ENCODE data around the gene FXYD5.
A peak's percentile ranks its signal among the peaks of the same experiment; 100 is the strongest.

FXYD5 gene

DNA sequence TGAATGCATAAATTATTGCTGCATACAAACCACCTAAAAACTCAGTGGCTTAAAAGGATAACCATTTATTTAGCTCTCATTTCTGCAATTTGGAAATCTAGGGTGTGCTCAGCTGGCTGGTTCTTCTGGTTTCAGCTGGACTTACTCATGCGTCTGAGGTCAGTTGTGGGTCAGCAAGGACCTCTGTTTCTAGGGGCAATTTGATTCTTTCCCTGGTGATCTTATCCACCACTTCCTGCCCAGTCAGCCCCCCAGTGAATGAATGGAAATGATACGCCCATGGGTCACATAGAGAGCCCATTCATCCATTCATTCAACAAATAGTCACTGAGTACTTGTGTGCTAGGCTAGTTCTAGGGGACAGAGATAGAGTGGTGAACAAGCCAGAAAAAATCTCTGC lies 9.9 kb downstream of the FXYD5 start:
- no peak for DNase-seq (ENCODE audit: low spot score)
- in situ Hi-C loops (cut with MboI; ENCODE audit: low sequenced_read_pairs, unreplicated experiment) = no loop called here
- TF ChIP-seq, protein P1, sequence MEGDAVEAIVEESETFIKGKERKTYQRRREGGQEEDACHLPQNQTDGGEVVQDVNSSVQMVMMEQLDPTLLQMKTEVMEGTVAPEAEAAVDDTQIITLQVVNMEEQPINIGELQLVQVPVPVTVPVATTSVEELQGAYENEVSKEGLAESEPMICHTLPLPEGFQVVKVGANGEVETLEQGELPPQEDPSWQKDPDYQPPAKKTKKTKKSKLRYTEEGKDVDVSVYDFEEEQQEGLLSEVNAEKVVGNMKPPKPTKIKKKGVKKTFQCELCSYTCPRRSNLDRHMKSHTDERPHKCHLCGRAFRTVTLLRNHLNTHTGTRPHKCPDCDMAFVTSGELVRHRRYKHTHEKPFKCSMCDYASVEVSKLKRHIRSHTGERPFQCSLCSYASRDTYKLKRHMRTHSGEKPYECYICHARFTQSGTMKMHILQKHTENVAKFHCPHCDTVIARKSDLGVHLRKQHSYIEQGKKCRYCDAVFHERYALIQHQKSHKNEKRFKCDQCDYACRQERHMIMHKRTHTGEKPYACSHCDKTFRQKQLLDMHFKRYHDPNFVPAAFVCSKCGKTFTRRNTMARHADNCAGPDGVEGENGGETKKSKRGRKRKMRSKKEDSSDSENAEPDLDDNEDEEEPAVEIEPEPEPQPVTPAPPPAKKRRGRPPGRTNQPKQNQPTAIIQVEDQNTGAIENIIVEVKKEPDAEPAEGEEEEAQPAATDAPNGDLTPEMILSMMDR (IDR thresholded peaks at IDR 0.05; ENCODE audit: borderline replicate concordance, control extremely low read depth, extremely low read depth, insufficient read depth, missing control alignments) = no peak

DNA sequence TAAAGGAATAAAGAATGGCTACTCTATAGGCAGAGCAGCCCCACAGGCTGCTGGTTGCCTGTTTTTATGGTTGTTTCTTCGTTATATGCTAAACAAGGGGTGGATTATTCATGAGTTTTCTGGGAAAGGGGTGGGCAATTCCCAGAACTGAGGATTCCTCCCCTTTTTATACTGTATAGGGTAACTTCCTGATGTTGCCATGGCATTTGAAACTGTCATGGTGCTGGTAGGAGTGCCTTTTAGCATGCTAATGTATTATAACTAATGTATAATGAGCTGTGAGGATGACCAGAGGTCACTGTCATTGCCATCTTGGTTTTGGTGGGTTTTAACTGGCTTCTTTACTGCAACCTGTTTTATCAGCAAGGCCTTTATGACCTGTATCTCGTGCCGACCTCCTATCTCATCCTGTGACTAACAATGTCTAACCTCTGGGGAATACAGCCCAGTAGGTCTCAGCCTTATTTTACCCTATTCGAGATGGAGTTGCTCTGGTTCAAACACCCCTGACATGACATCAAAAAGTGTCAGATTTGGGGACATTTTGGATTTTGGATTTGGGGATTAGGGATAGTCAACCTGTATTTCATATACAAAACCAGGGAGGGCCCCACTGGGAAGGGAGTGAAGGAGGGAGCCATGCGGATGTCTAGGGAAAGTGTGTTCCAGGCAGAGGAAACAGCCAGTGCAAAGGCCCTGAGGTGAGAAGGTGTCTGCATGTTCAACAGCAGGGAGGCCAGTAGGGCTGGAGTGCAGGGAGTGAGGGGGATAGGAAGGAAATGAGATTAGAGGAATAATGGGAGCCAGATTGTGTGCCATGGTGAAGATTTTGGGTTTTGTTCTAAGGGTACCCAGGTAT lies 10.9 kb downstream of the FXYD5 start:
- in situ Hi-C loops (cut with MboI; ENCODE audit: low sequenced_read_pairs, unreplicated experiment) = no loop called here
- TF ChIP-seq, protein P1 (IDR thresholded peaks at IDR 0.05; ENCODE audit: borderline replicate concordance, control extremely low read depth, extremely low read depth, insufficient read depth, missing control alignments) = no peak
- DNase-seq (ENCODE audit: low spot score) = no peak

DNA sequence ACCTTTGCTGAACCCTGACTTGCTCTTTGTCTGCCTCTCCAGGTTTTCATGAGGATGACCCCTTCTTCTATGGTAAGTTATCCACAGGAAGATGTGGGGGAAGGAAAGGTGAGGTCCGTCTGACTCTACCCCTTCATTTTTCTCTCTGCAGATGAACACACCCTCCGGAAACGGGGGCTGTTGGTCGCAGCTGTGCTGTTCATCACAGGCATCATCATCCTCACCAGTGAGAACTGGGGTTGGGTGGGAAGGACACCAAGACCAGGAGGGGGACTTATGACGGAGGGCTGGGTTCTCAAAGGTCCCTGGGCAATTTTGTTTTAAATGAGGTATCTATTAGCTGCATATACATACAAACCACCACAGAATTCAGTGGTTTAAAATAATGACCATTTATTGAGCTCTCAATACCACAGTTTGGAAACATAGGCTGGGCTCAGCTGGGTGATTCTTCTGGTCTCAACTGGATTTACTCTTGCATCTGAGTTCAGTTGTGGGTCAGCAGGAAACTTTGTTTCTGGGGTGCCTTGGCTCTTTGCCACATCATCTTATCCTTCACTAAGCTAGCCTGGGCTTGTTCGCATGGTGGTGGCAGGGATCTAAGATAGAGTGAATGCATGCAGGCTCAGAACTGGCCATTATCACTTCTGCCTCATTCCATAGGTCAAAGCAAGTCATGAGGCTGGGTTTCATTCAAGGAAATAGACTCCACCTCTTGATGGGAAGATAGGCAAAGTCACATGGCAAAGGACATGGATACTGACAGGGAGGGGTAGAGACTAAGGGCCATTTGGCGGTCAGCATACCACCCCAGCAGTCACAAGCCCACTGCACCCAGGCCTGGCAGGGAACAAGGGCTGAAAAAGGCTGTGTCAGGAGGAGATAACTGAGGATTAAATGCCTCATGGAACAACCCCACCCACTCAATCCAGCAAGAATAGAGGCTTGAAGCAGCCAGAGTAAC lies 11.8 kb downstream of the FXYD5 start:
- in situ Hi-C loops (cut with MboI; ENCODE audit: low sequenced_read_pairs, unreplicated experiment) = no loop called here
- TF ChIP-seq, protein P1 (IDR thresholded peaks at IDR 0.05; ENCODE audit: borderline replicate concordance, control extremely low read depth, extremely low read depth, insufficient read depth, missing control alignments) = no peak
- DNase-seq (ENCODE audit: low spot score) = no peak

DNA sequence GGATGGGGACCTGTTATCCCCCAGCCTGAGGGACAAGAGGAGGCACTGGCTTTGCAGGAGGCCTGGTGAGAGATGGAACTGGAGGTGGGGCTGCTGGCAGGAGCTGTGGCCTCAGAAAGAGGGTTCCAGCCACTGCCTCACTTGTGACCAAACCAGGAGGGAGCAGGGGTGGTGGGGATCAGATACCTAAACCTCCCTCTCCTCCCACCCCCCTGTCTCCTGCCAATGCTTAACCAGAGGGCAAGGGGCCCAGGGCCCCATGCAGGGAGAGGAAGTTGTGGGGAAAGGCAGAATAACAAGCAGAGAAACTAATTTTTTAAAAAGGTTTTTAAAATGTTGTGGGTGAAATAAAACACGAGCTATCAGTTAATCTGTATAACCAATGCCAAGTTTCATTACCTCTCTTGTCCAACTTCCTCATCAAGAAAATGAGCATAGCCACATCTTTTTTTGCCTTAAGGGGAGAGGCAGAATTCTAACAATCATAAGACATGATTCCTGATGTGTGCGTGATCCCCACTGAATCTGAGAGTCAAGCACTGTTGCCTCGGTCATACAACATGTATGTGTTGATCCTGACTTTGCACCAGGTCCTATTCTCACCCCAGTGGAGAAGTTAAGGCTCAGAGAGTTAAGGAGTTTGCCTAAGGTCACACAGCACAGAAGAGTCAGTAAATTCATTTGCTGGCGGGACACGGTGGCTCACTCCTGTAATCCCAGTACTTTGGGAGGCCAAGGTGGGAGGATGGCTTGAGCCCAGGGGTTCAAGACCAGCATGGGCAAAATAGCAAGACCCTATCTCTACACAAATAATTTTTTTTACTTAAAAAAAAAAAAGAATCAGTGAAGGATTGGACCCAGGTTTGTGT lies 12.9 kb downstream of the FXYD5 start:
- in situ Hi-C loops (cut with MboI; ENCODE audit: low sequenced_read_pairs, unreplicated experiment) = no loop called here
- TF ChIP-seq, protein P1 (IDR thresholded peaks at IDR 0.05; ENCODE audit: borderline replicate concordance, control extremely low read depth, extremely low read depth, insufficient read depth, missing control alignments) = no peak

DNA sequence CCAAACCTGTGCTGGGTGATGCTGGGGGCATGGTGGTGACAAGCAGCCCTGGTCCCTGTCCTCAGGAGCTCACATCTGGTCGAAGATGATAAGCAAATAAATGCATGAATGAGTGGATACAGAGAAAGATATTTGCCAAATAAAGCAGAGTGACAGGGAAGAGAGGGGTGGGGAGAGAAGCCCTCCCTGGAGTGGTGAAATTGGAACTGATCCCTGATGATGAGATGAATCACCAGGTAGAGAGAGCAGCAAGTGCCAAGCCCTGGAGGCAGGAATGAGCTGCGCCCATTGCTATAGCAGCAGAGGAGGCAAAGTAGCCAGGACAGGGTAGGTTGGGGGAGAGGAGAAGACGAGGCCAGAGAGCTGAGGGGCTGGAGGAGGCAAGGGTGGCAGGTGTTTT lies 13.7 kb downstream of the FXYD5 start:
- in situ Hi-C loops (cut with MboI; ENCODE audit: low sequenced_read_pairs, unreplicated experiment) = no loop called here
- DNase-seq (ENCODE audit: low spot score) = peak; percentile 4
- TF ChIP-seq, protein P1 (IDR thresholded peaks at IDR 0.05; ENCODE audit: borderline replicate concordance, control extremely low read depth, extremely low read depth, insufficient read depth, missing control alignments) = no peak

More for the DNA sequence above, 12.9 kb downstream of the FXYD5 start:
- DNase-seq (ENCODE audit: low spot score) = no peak
